NCI-H510A treated with DMSO at 0.1 percent for 48 hours (cell line): ENCODE measurements around the gene STIM1.
"Not testable (repeated sequence)": the region's sequence is repeated elsewhere in the genome, so short reads cannot be mapped to it uniquely, and the experiment has no call there.

Source experiments
- DNase-seq: peaks from one replicate; lab custom pipeline; 2025; lab: John Stamatoyannopoulos, UW

The STIM1 gene

DNA sequence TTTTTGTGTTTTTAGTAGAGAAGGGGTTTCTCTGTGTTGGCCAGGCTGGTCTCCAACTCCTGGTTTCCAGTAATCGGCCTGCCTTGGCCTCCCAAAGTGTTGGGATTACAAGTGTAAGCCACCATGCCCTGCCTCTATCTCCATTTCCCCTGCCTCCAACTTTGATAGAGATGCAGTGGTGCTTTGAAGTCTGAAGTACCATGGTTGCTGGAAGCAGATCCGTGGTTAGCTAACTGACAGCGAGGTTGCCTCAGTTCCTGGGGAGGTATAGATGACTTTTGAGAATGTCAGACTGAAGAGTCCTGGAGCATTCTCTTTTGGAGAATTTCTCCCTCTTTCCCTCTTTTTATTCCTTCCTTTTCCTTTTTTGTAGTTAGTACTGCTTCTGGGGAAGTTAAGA is 127.6 kb downstream of the STIM1 start:
- no peak for DNase-seq

DNA sequence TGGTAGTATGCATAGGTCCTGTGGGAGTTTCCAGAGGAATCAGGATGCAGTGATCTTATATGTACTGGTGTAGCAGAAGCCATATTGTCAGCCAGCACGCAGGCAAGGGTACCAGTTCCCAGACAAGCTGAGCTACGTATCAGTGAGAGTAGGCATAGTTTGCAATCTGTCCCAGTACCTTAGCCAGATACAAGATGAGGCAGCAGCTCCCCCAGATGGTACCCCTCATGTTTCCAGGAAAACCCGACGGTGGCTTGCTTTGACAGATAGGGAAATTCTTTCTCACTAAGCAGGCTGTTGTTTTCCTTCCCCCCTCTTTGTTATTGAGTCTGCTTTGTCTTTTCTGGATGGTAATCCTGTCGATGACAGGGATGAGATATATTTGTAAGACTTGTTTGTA is 129.4 kb downstream of the STIM1 start:
- no peak for DNase-seq

DNA sequence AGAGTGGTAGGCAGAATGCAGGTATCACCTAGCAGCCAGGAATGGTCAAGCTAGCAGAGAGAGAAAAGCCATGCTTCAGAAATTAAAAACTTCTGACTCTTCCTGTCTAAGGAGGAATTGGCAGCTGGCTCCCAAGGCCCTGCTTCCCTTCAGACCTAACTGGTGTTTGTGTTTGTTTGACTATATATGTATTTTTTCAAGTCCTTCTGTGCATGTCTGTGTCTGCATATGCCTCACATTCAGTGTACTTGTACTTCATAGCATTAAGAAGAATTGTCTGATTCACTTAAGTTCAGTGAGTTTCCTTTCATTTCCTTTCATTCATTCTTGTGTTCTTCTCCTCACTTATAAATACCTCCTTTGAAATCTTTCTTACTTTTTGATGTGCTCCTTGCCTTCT is 130.2 kb downstream of the STIM1 start:
- DNase-seq = no peak

DNA sequence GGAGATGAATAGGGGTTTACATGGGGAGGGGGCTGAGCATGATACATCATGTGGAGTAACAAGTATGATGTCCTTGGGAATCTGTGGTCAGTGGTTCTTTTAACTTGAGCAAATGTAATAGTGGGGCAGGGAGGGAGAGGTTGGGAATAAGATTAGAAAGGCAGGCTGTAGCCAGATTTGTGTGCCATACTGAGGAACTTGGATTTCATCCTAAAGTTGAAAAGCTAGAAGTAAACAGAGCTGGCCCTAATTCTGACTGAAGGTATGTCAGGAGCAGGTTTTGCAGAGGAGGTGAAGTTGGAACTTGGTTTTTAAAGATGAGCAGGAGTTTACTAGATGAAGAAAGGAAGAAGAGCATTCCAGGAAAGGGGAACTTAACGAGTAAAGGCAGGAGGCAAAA is 130.8 kb downstream of the STIM1 start:
- DNase-seq = no peak

DNA sequence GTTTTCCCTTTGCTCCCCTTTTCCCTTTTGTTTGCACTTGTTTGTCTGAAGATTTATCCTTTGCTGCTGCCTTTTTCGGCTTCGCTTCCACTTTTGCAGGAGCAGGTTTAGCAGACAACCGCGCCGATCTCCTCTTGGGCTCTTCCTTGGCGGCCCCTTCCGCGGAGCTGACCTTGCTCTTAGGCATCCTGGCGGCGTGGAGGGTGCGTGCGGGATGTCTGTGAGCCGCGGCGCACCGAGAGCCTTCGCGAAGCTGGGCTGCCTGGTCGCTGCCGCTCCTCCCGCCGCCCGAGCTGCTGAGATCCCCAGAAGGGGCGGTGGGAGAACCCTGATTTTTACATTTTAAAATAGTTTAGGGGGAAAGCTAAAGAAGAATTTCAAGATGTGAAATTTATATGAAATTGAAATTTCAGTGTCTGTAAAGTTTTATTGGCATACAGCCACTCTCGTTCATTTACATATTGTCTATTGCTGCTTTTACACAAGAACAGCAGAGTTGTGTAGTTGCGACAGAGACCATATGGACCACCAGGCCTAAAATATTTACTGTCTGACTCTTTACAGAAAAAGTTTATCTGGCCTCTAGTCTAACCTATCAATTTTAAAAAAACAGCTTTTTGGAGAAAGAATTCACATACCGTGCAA is 133.9 kb downstream of the STIM1 start:
- DNase-seq = no peak

DNA sequence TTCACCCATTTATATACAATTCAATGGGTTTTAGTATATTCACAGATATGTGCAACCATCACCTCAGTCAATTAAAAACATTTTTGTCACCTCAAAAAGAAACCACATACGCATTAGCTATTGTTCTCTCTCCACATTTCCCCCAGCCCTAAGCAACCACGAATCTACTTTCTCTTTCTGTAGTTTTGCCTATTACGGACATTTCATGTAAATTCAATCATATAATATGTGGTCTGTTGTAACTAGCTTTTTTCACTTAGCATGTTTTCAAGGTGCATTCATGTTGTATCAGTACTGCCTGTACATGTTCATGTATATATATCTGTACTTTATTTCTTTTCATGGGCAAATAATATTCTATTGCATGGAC is 134.4 kb downstream of the STIM1 start:
- DNase-seq = no peak

DNA sequence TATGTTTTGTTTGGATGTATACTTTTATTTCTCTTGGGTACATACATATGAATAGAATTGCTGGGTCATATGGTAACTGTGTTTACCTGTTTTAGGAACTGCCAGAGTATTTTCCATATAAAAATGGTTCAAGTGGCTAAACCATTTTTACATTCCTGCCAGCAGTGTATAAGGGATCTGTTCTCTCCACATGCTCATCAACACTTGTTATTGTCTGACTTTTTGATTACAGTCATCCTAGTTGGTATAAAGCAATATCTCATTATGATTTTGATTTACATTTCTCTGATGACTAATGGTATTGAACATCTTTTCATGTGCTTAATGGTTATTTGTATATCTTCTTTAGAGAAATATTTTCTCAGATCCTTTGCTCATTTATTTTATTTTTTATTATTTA is 134.9 kb downstream of the STIM1 start:
- DNase-seq = no peak

DNA sequence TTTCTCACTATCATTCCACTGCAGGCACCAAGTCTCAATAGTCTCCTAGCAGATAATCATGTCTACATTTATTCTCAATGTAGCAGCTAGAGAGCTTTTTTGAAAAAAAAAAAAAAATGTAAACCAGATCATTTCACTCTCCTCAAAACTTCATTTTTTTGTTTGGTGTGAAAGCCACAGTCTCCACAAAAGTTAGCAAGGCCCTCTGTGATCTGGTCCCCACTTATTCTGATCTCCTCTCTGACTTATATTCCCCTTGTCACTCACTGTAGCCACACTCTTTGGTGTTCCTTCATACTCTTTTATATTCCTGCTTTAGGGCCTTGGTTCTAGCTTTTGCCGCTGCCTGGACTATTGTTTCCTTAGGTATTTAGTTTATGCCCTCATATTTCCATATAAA is 137.5 kb downstream of the STIM1 start:
- DNase-seq = no peak

DNA sequence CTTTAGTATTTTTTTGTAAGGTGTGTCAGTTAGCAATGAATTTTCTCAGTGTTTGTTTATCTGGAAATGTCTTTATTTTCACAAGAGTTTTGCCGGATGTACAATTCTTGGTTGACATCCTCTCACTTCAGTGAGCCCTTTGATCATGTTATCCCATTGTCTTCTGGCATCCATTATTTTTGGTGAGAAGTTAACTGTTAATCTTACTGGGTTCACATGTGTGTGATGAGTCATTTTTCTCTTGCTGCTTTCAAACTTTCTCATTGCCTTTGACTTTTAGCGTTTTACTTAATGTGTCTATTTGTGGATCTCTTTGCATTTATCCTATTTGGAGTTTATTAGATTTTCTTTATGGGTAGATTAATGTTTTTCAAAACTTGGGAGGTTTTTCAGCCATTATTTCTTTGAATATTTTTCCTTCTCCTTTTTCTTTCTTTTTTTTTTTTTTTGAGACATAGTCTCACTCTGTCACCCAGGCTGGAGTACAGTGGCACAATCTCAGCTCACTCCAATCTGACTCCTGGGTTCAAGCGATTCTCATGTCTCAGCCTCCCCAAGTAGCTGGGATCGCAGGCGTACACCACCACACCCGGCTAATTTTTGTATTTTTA is 138.7 kb downstream of the STIM1 start:
- no peak for DNase-seq

DNA sequence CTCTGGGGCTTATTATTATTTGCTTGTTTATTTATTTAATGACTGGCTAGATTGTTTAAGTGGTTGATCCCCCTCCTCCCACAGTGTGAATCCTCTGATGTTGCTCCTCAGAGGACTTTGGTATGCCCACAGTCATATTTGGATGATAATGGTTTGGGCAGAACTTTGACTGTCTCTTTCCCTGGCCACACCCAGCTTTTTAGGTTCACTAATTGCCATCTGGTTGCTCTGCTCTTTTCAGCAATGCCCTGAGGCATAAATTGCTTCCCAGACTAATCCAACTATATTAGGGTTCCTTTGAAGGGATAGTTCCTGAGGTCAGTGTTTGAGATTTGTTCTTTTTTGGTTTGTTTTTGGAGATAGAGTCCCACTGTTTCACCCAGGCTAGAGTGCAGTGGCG is 139.8 kb downstream of the STIM1 start:
- no peak for DNase-seq

DNA sequence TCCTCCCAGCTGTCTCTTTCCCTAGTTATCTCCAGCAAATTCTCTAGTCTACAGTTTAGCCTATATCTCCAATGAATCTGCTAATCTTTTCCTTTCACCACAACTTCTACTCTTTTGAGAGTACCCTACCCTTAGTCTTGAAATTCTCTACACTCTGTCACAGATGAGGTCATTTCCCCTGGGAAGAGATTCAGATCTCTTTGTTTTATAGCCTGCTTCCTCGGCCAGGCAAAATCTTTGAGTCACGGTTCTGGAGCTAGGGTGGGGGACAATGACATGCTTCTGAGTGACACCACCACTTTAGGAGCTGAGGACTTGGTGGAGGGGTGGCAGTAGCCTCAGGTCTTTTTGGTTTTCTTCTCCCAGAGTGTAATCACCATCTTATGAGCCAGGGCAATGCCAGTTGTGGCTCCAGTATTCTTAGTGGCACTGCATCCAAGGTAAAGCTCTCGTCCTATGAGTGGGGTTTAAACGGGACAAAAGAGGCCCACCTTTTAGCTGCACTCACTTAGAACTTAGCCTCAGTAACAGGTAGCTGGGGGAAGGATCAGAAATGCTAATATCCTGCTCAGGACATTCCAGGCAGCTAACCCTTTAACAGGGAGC is 140.6 kb downstream of the STIM1 start:
- no peak for DNase-seq

DNA sequence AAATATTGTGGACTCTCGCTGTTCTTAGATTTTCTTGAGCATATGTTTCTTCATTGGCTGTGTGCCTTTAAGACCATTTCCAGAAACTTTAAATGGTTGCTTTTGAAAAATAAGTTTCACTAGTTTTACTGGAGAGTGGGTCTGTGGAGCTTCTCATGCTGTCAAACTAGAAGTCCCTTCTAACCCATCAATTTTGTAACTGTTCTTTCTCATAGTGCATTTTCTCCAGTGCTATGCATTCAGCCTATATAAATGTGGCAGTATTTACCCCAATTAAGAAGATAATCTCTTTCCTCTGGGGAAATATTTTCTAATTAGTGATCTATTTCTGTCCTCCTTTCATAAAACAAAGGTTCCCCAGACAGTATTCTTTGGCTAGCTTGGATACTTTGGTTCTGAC is 141.2 kb downstream of the STIM1 start:
- no peak for DNase-seq

DNA sequence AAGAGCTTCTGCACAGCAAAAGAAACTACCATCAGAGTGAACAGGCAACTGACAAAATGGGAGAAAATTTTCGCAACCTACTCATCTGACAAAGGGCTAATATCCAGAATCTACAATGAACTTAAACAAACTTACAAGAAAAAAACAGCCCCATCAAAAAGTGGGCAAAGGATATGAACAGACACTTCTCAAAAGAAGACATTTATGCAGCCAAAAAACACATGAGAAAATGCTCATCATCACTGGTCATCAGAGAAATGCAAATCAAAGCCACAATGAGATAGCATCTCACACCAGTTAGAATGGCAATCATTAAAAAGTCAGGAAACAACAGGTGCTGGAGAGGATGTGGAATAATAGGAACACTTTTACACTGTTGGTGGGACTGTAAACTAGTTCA is 149.3 kb downstream of the STIM1 start:
- not testable (repeated sequence) for DNase-seq

DNA sequence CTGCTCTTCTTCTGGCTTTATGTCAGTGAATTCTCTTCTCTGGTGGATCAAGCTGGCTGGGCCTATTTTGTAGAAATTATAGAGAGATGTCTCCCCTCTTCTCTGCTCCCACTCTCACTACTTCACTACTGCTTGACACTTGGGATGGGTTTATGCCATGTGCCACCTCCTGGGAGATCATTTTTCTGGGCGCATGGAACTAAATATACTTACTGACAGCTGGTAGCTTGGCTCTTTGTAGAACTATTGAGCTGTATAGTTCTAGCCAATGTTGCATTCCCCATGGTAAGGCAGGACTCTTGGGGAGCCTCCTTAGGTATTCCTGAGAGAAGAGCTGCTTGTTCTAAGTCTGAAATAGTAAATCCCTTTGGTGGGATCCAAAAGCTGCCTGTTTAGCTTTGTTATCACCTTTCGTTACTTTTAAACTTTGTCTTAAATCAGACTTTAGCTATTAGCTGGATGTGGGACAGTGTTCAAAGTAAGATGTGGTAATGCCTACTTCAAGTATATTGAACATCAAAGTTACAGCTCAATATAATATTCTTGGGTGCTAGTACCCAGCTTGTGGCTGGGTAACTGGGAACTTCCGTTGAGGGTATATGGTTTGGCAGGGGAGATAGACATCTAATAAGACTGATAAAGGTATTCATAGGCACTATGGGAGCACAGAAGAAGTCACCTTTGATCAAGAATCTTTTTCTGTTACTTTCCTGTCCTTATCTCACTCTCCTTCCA is 151.6 kb downstream of the STIM1 start:
- no peak for DNase-seq

DNA sequence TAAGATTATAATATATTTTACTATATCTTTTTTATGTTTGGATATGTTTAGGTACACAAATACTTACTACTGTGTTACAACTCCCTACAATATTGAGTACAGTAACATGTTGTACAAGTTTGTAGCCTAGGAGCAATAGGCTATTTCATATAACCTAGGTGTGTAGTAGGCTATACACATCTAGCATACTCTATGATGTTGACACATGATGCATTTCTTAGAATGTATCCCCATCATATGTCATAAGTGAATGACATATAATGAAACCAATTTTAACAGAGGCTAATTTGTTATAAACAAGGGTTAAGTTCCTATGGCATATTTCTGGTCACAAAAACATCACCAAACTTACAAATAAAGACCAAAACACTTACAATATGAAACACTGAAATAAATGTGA is 152.7 kb downstream of the STIM1 start:
- DNase-seq = no peak

DNA sequence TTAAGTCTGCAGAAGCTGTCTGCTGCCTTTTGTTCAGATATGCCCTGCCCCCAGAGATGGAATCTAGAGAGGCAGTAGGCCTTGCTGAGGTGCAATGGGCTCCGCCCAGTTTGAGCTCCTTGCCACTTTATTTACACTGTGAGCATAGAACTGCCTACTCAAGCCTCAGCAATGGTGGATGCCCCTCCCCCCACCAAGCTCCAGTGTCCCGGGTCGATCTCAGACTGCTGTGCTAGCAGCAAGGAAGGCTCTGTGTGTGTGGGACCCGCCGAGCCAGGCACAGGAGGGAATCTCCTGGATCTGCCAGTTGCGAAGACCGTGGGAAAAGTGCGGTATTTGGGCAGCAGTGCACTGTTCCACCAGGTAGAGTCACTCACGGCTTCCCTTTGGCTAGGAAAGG is 161.1 kb downstream of the STIM1 start:
- DNase-seq = not testable (repeated sequence)

DNA sequence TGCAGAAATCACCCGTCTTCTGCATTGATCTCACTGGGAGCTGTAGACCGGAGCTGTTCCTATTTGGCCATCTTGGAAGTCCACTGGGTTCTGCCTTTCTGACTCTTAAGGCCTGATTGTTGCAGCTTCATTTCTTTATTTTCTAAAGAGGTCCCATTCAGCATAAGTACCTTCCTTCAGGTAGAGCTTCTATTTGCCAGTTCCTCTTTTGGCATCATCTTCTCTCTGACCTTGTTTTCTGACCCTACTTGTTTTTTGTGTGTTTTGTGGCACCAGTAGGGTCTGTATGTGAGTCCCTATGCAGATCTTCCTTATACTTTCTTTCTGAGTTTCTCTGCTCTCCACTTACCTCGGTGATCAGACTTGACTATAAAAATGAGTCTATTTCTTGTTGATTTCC is 161.7 kb downstream of the STIM1 start:
- DNase-seq = no peak

DNA sequence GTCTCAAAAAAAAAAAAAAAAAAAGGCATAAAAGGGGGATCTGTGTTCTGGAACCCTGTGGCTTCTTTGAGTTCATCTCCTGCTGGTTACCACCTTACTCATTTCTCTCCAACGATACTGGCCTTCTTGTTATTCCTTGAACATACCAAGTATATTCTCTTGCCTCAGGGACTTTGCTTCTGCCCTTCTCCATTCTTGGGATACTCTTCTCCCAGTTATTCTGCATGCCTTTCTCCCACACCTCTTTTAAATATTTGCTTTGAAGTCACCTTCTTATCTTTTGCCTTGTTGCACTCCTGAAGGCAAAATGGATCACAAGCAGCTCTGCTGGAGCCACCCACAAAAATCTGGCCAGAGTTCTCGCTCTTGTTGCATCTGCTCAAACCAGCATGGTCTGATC is 163.2 kb downstream of the STIM1 start:
- no peak for DNase-seq

DNA sequence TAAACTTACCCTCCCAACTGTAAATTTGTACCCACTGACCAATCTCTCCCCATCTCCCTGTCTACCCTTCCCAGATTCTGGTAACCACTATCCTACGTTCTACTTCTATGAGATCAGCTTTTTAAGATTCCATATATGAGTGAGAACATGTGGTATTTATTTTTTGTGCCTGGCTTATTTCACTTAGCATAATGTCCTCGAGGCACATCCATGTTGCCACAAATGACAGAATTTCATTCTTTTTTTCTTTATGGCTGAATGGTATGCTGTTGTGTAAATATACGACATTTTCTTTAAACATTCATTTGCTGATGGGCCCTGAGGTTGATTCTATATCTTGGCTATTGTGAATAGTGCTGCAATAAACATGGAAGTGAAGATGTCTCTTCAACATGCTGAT is 164.4 kb downstream of the STIM1 start:
- DNase-seq = no peak

DNA sequence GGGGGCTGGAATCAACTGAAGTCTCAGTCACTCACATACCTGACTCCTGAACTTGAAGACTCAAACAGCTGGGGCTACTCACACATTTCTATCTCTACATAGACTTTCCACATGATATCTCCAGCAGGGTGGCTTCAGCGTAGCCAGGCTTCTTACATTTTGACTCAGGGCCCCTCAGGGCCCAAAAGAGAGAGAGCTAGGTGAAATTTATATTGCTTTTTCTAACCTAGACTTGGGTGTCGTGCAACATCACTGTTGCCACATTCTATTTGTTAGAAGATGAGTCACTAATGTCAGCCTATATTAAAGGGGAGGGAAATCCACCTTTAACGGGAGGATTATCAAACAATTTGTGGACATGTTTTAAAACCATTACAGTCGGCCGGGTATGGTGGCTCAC is 167.2 kb downstream of the STIM1 start:
- no peak for DNase-seq

DNA sequence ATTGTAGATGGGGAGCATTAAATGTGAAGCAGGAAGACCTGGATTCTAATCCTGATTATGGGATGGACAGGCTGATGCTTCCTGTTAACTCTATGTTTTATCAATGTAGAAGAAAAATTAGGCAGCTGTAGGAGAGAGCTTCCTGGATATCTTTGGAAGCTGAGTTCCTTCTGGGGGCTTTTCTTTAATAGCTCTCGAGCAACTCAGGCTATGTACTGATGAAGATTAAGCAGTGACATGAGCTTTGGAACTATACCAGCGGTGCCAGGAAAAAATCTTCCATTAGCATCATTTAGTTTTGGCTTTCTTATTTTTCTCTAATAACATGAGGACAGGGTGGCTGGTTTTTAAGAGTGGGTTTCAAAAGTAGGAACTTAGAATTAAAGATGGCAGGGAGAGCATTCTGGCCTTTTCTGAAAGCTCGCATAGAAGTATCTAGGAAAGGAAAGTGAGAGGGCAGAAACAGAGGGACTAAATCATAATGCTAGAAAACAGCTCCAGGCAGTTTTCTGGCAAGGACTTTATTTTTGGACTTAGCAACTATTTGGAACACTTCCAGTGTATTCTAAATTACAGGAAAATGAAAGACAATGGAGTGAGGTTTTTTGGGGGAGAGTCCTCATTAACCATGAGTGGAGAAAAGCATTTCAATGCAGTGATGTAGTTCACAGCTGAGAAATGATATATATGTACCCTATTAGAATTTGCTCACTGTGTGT is 169.9 kb downstream of the STIM1 start:
- no peak for DNase-seq

DNA sequence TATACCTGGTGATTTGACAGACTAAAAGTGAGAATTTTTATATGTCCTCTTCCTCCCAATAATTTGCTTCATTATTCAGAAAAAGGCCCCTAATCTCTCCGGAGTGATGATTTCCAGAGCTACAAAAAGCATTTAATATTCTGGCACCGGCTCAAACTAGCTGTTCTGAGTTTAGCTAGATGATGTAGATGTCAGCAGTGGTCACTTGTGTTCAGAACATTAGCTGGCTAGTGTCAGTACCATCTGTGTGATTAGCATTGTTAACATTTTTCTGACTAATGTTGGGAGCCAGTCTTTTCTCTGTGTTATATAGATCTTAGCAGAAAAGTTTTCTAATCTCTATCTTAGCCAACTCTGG is 170.5 kb downstream of the STIM1 start:
- no peak for DNase-seq

DNA sequence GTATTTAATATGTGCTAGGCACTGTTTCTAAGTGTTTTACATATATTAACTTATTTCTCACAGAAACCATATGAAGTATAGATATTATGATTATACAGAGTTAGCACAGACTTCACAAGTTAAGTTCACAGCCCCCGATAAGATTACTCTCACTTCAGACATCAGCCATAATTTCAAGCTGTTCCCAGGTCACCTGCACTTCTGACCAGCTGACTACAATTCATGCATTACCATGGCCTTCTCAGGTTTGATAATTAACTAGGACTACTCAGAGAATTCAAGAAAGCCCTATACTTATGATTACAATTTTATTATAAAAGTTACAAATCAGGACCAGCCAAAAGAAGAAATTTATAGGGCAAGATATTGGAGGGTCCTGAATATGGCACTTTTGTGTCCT is 170.9 kb downstream of the STIM1 start:
- no peak for DNase-seq
